SK-N-SH treated with all-trans-retinoic acid at 6 μM for 48 hours (cell line): Measurements from ENCODE around the gene TIMM13.

ENCODE experiments used
- ISL1 ChIP-seq: fragments of 250-450 bp; sonication (Bioruptor Pico); IDR thresholded peaks from 2 replicates; pipeline ENCODE4 v2.1.2; 2022; ENCODE audit warnings: mild to moderate bottlenecking, moderate library complexity
- OSR1 ChIP-seq: fragments of 250-450 bp; sonication (Bioruptor Pico); IDR thresholded peaks from 2 replicates; pipeline ENCODE4 v1.8.0; 2022; ENCODE audit warnings: moderate library complexity, mild to moderate bottlenecking, inconsistent platforms
- TOX ChIP-seq: fragments of 250-450 bp; sonication (Bioruptor Pico); IDR thresholded peaks from 2 replicates; pipeline ENCODE4 v1.8.0; 2021; ENCODE audit warnings: mild to moderate bottlenecking, moderate library complexity, borderline replicate concordance
- ZFP3 ChIP-seq: fragments of 250-450 bp; sonication (Bioruptor Pico); IDR thresholded peaks from 2 replicates; pipeline ENCODE4 v1.5.0; 2020; ENCODE audit warnings: mild to moderate bottlenecking, moderate library complexity
- TF ChIP-seq, protein P1 (sequence below): fragments of 250-450 bp; sonication (Bioruptor Pico); IDR thresholded peaks from 2 replicates; pipeline ENCODE4 v1.8.0; 2020; ENCODE audit warnings: mild to moderate bottlenecking, moderate library complexity, borderline replicate concordance

DNA sequence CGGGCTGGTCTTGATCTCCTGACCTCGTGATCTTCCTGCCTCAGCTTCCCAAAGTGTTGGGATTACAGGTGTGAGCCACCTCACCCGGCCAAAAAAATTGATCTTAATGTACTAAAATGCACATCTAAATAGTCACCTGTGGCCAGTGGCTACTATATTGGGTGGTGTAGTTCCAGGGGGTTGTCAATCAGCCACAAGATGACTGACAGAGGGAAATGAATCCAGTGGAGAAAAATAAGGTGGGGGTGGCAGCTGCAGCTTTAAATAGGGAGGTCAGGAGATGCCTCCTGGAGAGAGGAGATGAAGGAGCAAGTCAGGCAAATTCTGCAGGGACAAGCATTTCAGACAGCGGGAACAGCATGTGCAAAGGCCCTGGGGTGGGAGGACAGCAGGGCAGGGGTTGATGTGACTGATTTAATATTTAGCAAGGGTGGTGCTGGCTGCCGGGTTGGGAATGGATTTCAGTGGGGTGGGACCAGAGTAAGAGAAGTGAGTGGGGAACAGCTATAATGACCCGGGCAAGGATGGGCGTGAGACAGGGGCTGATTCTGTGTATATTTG lies 18.0 kb downstream of the TIMM13 start:
- no peak for TF ChIP-seq TOX (CRISPR knock-in tag)
- TF ChIP-seq, protein P1, sequence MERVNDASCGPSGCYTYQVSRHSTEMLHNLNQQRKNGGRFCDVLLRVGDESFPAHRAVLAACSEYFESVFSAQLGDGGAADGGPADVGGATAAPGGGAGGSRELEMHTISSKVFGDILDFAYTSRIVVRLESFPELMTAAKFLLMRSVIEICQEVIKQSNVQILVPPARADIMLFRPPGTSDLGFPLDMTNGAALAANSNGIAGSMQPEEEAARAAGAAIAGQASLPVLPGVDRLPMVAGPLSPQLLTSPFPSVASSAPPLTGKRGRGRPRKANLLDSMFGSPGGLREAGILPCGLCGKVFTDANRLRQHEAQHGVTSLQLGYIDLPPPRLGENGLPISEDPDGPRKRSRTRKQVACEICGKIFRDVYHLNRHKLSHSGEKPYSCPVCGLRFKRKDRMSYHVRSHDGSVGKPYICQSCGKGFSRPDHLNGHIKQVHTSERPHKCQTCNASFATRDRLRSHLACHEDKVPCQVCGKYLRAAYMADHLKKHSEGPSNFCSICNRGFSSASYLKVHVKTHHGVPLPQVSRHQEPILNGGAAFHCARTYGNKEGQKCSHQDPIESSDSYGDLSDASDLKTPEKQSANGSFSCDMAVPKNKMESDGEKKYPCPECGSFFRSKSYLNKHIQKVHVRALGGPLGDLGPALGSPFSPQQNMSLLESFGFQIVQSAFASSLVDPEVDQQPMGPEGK = no peak
- TF ChIP-seq ISL1 = no peak
- no peak for TF ChIP-seq OSR1
- no peak for TF ChIP-seq ZFP3 (CRISPR knock-in tag)
